ENCODE data around the gene TMEM183A. TPM values are rescaled to one million over a fixed set of nuclear protein-coding genes. Genes with fewer than 3 reads are reported as not detected.

Gene TMEM183A
- polyA plus RNA-seq, 1 of the 3 experiments (the other 2 are of a cell fraction) = 47.9 TPM

DNA sequence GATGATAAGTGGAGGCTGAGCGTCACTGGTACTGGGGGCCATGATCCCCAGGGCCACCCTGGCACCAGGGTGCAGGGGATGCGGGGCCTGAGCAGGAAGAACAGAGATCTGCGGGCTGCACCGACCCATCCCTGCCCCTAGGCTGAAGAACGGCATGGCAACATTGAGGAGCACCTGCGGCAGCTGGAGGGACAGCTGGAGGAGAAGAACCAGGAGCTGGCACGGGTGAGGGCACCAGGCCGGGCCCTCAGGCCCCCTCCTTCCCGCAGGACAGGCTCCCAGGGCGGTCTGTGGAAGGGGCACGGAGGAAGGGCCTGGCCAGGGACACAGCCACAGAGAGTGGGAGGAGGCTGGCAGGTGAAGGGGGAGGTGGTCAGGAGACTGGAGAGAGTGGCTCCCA, 40.9 kb downstream of the TMEM183A start:
- no peak for TF ChIP-seq CHD2 (IDR thresholded peaks at IDR 0.05; ENCODE audit: low read length, partially characterized antibody)
- TF ChIP-seq POLR2AphosphoS5 (IDR thresholded peaks at IDR 0.05; ENCODE audit: low read depth, low read length) = no peak
- TF ChIP-seq, protein P1, sequence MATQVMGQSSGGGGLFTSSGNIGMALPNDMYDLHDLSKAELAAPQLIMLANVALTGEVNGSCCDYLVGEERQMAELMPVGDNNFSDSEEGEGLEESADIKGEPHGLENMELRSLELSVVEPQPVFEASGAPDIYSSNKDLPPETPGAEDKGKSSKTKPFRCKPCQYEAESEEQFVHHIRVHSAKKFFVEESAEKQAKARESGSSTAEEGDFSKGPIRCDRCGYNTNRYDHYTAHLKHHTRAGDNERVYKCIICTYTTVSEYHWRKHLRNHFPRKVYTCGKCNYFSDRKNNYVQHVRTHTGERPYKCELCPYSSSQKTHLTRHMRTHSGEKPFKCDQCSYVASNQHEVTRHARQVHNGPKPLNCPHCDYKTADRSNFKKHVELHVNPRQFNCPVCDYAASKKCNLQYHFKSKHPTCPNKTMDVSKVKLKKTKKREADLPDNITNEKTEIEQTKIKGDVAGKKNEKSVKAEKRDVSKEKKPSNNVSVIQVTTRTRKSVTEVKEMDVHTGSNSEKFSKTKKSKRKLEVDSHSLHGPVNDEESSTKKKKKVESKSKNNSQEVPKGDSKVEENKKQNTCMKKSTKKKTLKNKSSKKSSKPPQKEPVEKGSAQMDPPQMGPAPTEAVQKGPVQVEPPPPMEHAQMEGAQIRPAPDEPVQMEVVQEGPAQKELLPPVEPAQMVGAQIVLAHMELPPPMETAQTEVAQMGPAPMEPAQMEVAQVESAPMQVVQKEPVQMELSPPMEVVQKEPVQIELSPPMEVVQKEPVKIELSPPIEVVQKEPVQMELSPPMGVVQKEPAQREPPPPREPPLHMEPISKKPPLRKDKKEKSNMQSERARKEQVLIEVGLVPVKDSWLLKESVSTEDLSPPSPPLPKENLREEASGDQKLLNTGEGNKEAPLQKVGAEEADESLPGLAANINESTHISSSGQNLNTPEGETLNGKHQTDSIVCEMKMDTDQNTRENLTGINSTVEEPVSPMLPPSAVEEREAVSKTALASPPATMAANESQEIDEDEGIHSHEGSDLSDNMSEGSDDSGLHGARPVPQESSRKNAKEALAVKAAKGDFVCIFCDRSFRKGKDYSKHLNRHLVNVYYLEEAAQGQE (IDR thresholded peaks at IDR 0.05; ENCODE audit: low read depth, low read length) = no peak
- no peak for TF ChIP-seq TEAD4 (IDR thresholded peaks at IDR 0.05; ENCODE audit: borderline replicate concordance, insufficient read depth)
- TF ChIP-seq TAF1 (IDR thresholded peaks at IDR 0.05; ENCODE audit: borderline replicate concordance, low read depth, low read length) = no peak
- no peak for TF ChIP-seq MXI1 (IDR thresholded peaks at IDR 0.05; ENCODE audit: low read depth, low read length)
- TF ChIP-seq TCF12 (IDR thresholded peaks at IDR 0.05) = no peak
- TF ChIP-seq SMC3 (IDR thresholded peaks at IDR 0.05; ENCODE audit: low read depth, low read length) = no peak
- no peak for TF ChIP-seq ZBTB33 (IDR thresholded peaks at IDR 0.05; ENCODE audit: borderline replicate concordance, low read depth)
- TF ChIP-seq FOXJ3 (CRISPR knock-in tag; IDR thresholded peaks at IDR 0.05) = no peak
- TF ChIP-seq EZH2phosphoT487 (IDR thresholded peaks at IDR 0.05; ENCODE audit: borderline replicate concordance, low read depth) = no peak
- no peak for TF ChIP-seq YY1 (IDR thresholded peaks at IDR 0.05; ENCODE audit: low read depth)
- no peak for TF ChIP-seq CTCF (IDR thresholded peaks at IDR 0.05)
- TF ChIP-seq GABPA (IDR thresholded peaks at IDR 0.05; ENCODE audit: low read depth) = no peak
- no peak for TF ChIP-seq RXRA (IDR thresholded peaks at IDR 0.05; ENCODE audit: borderline replicate concordance, low read depth)
- no peak for TF ChIP-seq SIN3A (IDR thresholded peaks at IDR 0.05; ENCODE audit: borderline replicate concordance, low read depth, low read length)
- TF ChIP-seq FOXM1 (IDR thresholded peaks at IDR 0.05; ENCODE audit: low read depth) = no peak
- POLR2A ChIA-PET = no interaction called here
- CTCF ChIA-PET = interaction anchor here (0.7 to 15.3 kb wide), 4 partner anchors 7 to 222 kb away, joined by 3 to 228 read pairs (median 67); no protein-coding TSS in a partner anchor

More for the DNA sequence above, 40.9 kb downstream of the TMEM183A start:
- peaks cover 7% of the 10 kb centered on the region for H3F3A ChIP-seq (replicated peaks; ENCODE audit: insufficient read depth)
- H3K4me3 ChIP-seq (ENCODE audit: low read depth in 2 of 2, low read length in 1 of 2) = no peak overlapping the region
- DNase-seq = no peak
- H4K20me1 ChIP-seq (ENCODE audit: insufficient read depth) = no peaks in the 10 kb centered on the region
- H3K9me3 ChIP-seq = no peaks in the 10 kb centered on the region
- no peaks in the 10 kb centered on the region for H3K27me3 ChIP-seq (ENCODE audit: insufficient read depth)
- 84% methylated on average over 11 of the region's 11 CpGs for WGBS (ENCODE audit: low lambda C conversion rate)
- H3K36me3 ChIP-seq (replicated peaks in 1 of 2; ENCODE audit: control insufficient read depth in 1 of 2, insufficient read depth in 2 of 2, low read length in 1 of 2) = no peaks in the 10 kb centered on the region
- H3K27ac ChIP-seq (ENCODE audit: low read depth in 2 of 2, low read length in 1 of 2) = no peak overlapping the region
- no peaks in the 10 kb centered on the region for H3K9me2 ChIP-seq
- H3K4me1 ChIP-seq (ENCODE audit: control insufficient read depth in 1 of 2, insufficient read depth in 2 of 2, low read depth in 1 of 2, low read length in 1 of 2) = peaks cover 13 to 15% of the 10 kb centered on the region in 2 experiments; a peak in 3 of 4 replicates
- no peak overlapping the region for H2AFZ ChIP-seq (ENCODE audit: low read depth)
- no peak overlapping the region for H3K9ac ChIP-seq
- no peaks in the 10 kb centered on the region for H3K79me2 ChIP-seq (ENCODE audit: insufficient read depth)
- H3K4me2 ChIP-seq = no peak overlapping the region

Data from SK-N-SH (cell line).